Ascending aorta (tissue), 2 donors: ENCODE data around the gene PLXND1. TPM values are rescaled to one million over a fixed set of nuclear protein-coding genes. Genes with fewer than 3 reads are reported as not detected.

Experiments
- DNase-seq, 2 donors: peaks; one replicate each; pipeline ENCODE4 v3.0.0-alpha.2; 2019; ENCODE audit warnings: low spot score in 2 of 2
- H3K27ac ChIP-seq, 2 donors: fragments of 200-600 bp; sonication (generic); one replicate each; pipeline ENCODE4 v1.5.1; 2016 to 2017; ENCODE audit warnings: mild to moderate bottlenecking in 1 of 2
- H3K27me3 ChIP-seq: fragments of 200-600 bp; sonication (generic); one replicate; pipeline ENCODE4 v1.5.1; 2017
- H3K36me3 ChIP-seq, 2 donors: fragments of 200-600 bp; sonication (generic); one replicate each; pipeline ENCODE4 v1.5.1; 2016
- H3K4me1 ChIP-seq, 2 donors: fragments of 200-600 bp; sonication (generic); one replicate each; pipeline ENCODE4 v1.5.1; 2016 to 2017; ENCODE audit warnings: mild to moderate bottlenecking in 1 of 2
- H3K4me3 ChIP-seq, 2 donors: fragments of 200-600 bp; sonication (generic); one replicate each; pipeline ENCODE4 v1.5.1; 2016 to 2017; ENCODE audit warnings: mild to moderate bottlenecking in 1 of 2
- H3K9me3 ChIP-seq, 2 donors: fragments of 200-600 bp; sonication (generic); one replicate each; pipeline ENCODE4 v1.5.1; 2016
- intact Hi-C: fragments of 100-400 bp; cut with DNase I; formaldehyde crosslinking; loops from one replicate; pipeline ENCODE4 v1.15.1; 2023
- total RNA-seq: library from RNA; depleted of rRNA; stranded (reverse); fragments of >200 nt; gene quantifications from one replicate; pipeline ENCODE4 v1.1.0, GENCODE V29; 2016
- TF ChIP-seq, protein P1 (sequence below), 3 experiments: fragments of 200-600 bp in 2 of 3; fragments of 450-650 bp in 1 of 3; sonication (generic) in 2 of 3; IDR thresholded peaks; one replicate each; pipeline ENCODE4 v1.5.1; 2016 to 2019; ENCODE audit warnings: antibody characterized with exemption in 3 of 3, mild to moderate bottlenecking in 1 of 3, moderate library complexity in 1 of 3

PLXND1 gene
- total RNA-seq, 1 donor from 2014 or later, result 407 TPM

DNA sequence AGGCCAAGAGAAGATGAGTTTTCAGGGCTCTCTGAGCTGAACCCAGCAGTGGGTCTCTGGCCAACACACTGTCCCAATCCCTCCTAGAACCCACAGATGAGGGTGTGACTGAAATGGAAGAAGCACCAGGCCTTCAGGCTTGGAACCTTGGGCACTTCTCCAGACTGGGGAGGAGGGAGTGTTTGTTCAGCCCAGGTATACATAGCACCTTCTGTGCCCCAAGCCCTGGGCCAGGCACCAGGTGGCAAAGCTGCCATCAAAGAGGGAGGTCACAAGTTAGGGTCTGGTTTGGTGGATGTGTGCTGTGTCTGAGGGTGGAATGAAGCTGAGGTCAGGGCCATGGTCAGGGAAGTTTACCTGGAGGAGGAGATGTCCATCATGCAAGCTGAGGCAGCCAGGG is 93.9 kb downstream of the PLXND1 start:
- Histone ChIP-seq H3K27ac (no peak overlapping the region), H3K27me3 (no peaks in the 10 kb centered on the region), H3K4me3 (no peak overlapping the region), H3K4me1 (peaks cover 0 to under 1% of the 10 kb centered on the region in 2 donors), H3K9me3 (no peaks in the 10 kb centered on the region), H3K36me3 (peaks cover 21 to 38% of the 10 kb centered on the region in 2 donors)
- DNase-seq, result no peak
- TF ChIP-seq, protein P1, sequence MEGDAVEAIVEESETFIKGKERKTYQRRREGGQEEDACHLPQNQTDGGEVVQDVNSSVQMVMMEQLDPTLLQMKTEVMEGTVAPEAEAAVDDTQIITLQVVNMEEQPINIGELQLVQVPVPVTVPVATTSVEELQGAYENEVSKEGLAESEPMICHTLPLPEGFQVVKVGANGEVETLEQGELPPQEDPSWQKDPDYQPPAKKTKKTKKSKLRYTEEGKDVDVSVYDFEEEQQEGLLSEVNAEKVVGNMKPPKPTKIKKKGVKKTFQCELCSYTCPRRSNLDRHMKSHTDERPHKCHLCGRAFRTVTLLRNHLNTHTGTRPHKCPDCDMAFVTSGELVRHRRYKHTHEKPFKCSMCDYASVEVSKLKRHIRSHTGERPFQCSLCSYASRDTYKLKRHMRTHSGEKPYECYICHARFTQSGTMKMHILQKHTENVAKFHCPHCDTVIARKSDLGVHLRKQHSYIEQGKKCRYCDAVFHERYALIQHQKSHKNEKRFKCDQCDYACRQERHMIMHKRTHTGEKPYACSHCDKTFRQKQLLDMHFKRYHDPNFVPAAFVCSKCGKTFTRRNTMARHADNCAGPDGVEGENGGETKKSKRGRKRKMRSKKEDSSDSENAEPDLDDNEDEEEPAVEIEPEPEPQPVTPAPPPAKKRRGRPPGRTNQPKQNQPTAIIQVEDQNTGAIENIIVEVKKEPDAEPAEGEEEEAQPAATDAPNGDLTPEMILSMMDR (IDR thresholded peaks at IDR 0.05), result no peak
- intact Hi-C loops, result no loop called here

DNA sequence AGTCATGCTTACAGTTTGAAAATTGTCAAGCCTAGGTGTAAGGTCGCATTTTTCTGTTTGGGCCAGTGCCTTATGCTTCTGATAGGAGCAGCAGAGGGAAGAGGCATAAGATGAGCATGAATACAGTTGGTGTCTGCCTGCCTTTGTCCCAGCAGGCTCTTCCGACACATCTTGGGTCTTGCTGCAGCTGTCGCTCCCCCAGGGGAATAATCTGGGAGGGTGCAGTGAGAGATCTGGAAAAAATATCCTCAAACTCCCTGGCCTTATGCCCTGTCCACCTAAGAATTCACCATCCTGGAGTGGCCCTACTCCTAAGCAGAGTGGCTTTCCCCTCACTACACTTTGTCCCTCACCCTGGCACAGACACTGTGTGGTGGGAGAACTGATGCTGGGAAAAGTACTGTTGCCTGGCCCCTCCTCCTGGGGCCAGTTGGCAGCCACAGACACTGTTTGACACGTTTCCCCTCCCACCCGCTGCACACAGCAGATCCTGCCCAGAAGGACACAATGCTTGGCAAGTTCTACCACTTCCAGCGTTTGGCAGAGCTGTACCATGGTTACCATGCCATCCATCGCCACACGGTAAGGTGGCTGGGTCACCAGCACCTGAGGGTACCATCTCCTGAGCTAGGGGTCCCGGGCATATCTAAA is 99.2 kb downstream of the PLXND1 start:
- Histone ChIP-seq H3K27me3 (no peaks in the 10 kb centered on the region), H3K4me1 (peaks cover 0 to 18% of the 10 kb centered on the region in 2 donors), H3K9me3 (no peaks in the 10 kb centered on the region), H3K4me3 (no peak overlapping the region), H3K27ac (no peak overlapping the region), H3K36me3 (peaks cover 21 to 42% of the 10 kb centered on the region in 2 donors)
- DNase-seq, result no peak
- TF ChIP-seq, protein P1 (IDR thresholded peaks at IDR 0.05), result no peak
- intact Hi-C loops, result no loop called here

DNA sequence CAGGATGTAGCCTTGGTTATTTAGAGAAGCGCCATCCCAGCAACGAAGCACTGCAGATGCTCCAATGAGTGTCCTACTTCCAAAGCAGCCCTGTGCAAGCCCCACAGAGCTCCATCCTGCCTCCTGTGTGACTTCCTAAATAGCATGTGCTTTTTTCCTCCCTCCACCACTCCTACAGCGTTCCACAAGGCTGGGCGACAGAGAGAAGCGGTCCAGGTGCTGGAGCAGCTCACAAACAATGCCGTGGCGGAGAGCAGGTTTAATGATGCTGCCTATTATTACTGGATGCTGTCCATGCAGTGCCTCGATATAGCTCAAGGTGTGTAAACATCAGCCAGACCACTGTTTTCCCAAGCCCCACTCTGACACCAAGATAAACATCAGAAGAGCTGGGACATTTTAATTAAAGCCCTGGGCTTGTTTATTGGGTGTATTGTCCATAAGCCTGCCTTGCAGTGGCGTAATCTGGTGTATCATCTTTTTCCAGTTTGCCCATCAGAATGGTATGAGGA is 100.2 kb downstream of the PLXND1 start:
- Histone ChIP-seq H3K9me3 (no peaks in the 10 kb centered on the region), H3K4me3 (no peak overlapping the region), H3K36me3 (peaks cover 20 to 43% of the 10 kb centered on the region in 2 donors), H3K4me1 (peaks cover 0 to 18% of the 10 kb centered on the region in 2 donors), H3K27me3 (no peaks in the 10 kb centered on the region), H3K27ac (no peak overlapping the region)
- TF ChIP-seq, protein P1 (IDR thresholded peaks at IDR 0.05), result no peak
- DNase-seq, result no peak
- intact Hi-C loops, result no loop called here

DNA sequence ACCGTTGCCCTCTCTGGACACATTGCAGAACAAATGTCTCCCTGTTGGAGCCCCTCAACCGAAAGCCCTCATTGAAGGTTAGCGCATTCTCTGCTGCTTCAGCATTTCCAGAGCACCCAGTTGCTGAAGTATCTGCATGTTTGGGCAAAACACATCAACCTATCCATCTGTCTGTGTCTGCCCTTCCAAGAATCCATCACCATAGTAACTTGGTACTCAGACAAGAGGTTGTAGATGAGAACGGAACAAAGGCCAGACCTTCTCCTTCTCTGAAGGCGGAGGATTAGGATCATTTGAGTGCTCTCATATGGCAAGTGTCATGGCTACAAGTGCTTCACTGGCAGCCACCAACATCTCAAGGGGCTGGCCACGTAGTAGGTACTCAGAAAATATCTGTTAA is 101.1 kb downstream of the PLXND1 start:
- TF ChIP-seq, protein P1 (IDR thresholded peaks at IDR 0.05), result no peak
- Histone ChIP-seq H3K4me3 (no peak overlapping the region), H3K36me3 (peaks cover 27 to 52% of the 10 kb centered on the region in 2 donors), H3K27me3 (no peaks in the 10 kb centered on the region), H3K9me3 (no peaks in the 10 kb centered on the region), H3K4me1 (peaks cover 0 to 18% of the 10 kb centered on the region in 2 donors), H3K27ac (peak overlapping the region in 1 of 2 donors; percentile 14)
- intact Hi-C loops, result no loop called here
- no peak for DNase-seq

Other genes with a start within 250 kb of the PLXND1 start
- not detected for gene EFCAB12, start 178.0 kb downstream of the PLXND1 start, total RNA-seq
- gene MBD4, start 166.7 kb downstream of the PLXND1 start, total RNA-seq, result 57.6 TPM
- gene IFT122, start 166.5 kb downstream of the PLXND1 start, total RNA-seq, result 51.1 TPM
- gene RHO, start 78.0 kb downstream of the PLXND1 start, total RNA-seq, result not detected
- gene H1-8, start 63.5 kb downstream of the PLXND1 start, total RNA-seq, result not detected